Non-pigmented ciliary epithelial cell (primary cell): ENCODE data around the gene RGR.
A peak's percentile ranks its signal among the peaks of the same experiment; 100 is the strongest.

Experiments used
- DNase-seq: peaks from one replicate; pipeline ENCODE4 v3.0.0-alpha.2; 2010; ENCODE audit warnings: low read depth

The RGR gene

GRCh38 chr10:84296091-84296981 is 51.5 kb downstream of the RGR start:
- peak; percentile 48 for DNase-seq

DNA sequence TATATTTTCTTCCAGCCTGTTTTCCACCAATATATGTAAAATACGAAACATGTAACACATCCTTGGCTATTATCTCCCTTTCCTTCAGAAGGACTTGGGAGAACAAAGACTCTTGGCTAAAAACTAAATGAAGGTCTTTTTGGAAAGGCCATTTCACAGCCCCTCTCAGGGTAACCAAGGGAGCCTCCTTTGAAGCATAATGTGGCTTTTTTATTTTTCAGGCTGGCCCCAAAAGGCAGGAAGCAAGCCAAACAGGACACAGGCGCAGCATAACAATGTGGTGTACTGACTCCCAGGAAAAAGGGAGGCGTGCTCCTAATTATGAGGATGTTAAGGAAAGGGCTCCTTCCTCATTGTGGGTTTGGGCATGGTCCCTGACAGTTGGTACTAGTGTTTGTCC is 53.2 kb downstream of the RGR start:
- DNase-seq = no peak

DNA sequence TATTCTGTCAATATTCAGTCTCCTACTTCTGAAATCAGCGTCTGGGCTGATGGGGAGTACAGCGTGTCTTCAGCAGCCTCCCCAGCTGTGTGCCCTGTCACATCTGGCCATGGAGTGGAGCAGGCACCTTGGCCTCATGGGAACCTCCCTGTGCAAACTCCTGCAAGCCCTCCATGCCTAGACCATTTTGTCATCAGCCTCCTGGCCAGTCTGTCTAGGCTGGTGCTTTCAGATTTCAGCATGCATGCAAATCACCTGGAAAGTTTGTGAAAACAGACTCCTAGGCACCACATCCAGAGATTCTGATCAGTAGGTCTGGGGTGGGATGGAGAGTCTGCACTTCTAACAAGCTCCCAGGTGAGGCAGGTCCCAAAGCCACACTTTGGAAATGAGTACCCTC is 57.4 kb downstream of the RGR start:
- DNase-seq = no peak

DNA sequence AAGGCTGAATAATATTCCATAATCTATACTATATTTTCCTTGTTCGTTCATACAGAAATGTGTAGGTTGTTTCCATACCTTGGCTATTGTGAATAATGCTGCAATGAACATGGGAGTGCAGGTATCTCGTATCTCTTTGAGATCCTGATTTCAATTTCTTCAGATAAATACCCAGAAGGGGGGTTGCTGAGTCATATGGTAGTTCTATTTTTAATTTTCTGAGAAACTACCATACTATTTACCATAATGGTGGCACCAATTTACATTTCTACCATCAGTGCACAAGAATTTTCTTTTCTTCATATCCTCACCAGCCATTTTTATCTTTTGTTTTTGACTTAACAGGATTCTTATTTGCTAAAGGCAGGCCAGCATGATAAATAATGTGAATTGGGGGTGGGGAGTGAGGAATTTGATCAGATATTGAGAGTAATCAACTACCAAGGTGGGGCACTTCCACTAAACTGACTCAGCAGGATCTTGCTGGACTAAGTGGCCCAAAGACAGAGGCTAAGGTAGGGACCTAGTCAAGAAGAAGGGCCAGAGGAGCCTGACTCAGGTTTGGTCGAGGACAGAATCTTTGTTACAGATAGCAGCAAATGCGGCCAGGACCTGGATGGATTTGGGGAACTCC is 62.0 kb downstream of the RGR start:
- no peak for DNase-seq

GRCh38 chr10:84308021-84308420 is 63.2 kb downstream of the RGR start:
- DNase-seq = no peak

DNA sequence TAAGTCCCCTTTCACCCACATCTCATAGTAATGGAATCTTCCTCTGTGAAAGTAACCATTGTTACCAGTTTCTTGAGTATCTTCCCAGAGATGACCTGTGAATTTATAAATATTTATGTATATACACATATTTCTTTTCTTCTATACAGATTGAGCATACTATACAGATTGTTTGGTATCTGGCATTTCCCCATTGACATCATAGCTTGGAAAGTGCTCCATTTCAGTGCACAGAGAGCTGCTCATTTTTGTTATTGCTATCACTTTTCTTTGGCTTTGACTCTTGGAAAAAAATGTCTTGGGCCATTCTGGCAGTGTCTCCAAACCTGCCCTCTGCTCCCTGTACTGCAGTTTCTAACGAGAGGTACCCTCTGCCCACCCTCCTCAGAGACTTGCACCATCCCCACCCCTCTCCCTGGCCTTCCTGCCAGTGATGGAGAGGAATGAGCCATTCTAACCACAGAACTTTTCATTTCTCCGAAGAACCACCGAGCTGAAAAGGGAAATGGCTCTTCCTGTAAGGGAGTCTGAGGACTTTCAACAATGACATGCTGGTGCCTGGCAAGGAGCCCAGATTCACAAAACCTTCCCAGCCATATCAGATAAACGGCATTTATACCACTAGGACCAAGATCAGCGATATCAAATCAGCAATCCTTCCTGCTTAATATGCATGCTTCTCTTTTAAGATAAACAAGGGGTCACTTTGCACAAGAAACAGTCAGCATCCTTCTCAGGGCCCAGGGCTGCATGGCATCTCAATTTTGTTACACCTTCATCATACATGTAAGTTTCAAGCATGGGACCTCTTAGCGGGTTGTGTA is 63.8 kb downstream of the RGR start:
- peak; percentile 71 for DNase-seq
